ENCODE data around the gene LYZL6. TPM values are rescaled to one million over a fixed set of nuclear protein-coding genes. Genes with fewer than 3 reads are reported as not detected.

The LYZL6 gene
- total RNA-seq, 1 donor from 2014 or later: not detected

DNA sequence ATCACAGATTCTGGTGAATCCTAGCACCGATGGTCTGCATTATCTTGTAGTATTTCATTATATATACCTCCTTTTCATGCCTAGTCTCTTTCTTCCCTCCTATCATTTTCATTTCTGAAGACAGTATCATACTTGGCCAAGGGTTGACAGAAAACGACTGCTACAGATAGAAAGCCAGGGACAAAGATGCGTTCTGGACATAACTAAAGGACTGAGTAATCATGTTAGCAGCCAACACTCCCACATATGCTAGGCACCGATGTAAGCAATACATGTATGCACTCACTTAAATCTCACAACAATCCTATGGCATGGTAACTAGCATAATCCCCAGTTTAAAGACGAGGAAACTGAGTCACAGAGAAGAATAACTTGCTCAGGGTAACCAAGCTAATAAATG is 35.8 kb downstream of the LYZL6 start:
- Histone ChIP-seq H3K4me3 (no peak overlapping the region), H3K27me3 (ENCODE audit: low read depth) (peaks cover 22% of the 10 kb centered on the region), H3K27ac (replicated peaks) (no peak overlapping the region), H3K9me3 (replicated peaks) (no peaks in the 10 kb centered on the region), H3K4me1 (no peaks in the 10 kb centered on the region), H3K36me3 (no peaks in the 10 kb centered on the region)
- intact Hi-C loops (cut with micrococcal nuclease): no loop called here
- TF ChIP-seq, protein P1, sequence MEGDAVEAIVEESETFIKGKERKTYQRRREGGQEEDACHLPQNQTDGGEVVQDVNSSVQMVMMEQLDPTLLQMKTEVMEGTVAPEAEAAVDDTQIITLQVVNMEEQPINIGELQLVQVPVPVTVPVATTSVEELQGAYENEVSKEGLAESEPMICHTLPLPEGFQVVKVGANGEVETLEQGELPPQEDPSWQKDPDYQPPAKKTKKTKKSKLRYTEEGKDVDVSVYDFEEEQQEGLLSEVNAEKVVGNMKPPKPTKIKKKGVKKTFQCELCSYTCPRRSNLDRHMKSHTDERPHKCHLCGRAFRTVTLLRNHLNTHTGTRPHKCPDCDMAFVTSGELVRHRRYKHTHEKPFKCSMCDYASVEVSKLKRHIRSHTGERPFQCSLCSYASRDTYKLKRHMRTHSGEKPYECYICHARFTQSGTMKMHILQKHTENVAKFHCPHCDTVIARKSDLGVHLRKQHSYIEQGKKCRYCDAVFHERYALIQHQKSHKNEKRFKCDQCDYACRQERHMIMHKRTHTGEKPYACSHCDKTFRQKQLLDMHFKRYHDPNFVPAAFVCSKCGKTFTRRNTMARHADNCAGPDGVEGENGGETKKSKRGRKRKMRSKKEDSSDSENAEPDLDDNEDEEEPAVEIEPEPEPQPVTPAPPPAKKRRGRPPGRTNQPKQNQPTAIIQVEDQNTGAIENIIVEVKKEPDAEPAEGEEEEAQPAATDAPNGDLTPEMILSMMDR (IDR thresholded peaks at IDR 0.05; ENCODE audit: borderline replicate concordance): no peak
- no peak for DNase-seq

- TF ChIP-seq, protein P1 (IDR thresholded peaks at IDR 0.05; ENCODE audit: borderline replicate concordance): no peak
- H3K9me3 ChIP-seq (replicated peaks): no peaks in the 10 kb centered on the region
- no peaks in the 10 kb centered on the region for H3K4me1 ChIP-seq
- H3K27me3 ChIP-seq (ENCODE audit: low read depth): peaks cover 28% of the 10 kb centered on the region
- no peaks in the 10 kb centered on the region for H3K36me3 ChIP-seq
- DNase-seq: no peak
- no peak overlapping the region for H3K4me3 ChIP-seq
- intact Hi-C loops (cut with micrococcal nuclease): no loop called here
- no peak overlapping the region for H3K27ac ChIP-seq (replicated peaks)
These were observed 36.4 kb downstream of the LYZL6 start for GRCh38 chr17:35906926-35907637.

GRCh38 chr17:35906191-35906925 is 37.2 kb downstream of the LYZL6 start:
- Histone ChIP-seq H3K4me3 (no peak overlapping the region), H3K27ac (replicated peaks) (no peak overlapping the region), H3K4me1 (no peaks in the 10 kb centered on the region), H3K27me3 (ENCODE audit: low read depth) (peaks cover 36% of the 10 kb centered on the region), H3K36me3 (no peaks in the 10 kb centered on the region), H3K9me3 (replicated peaks) (no peaks in the 10 kb centered on the region)
- TF ChIP-seq, protein P1 (IDR thresholded peaks at IDR 0.05; ENCODE audit: borderline replicate concordance): no peak
- DNase-seq: no peak
- intact Hi-C loops (cut with micrococcal nuclease): no loop called here

DNA sequence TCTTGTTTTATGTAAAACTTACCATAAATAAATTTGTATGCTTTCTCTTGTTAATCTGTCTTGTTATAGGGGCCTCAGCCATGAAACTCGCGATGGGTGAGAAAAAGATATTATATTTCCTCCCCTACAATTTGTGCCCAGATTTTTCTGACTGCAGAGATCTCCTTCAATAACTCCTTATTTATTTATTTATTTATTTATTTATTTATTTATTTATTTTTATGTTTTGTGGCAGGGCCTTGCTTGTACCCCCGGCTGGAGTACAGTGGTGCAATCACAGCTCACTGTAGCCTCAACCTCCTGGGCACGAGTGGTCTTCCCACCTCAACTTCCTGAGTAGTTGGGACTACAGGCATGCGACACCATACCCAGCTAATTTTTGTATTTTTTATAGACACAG is 40.1 kb downstream of the LYZL6 start:
- H3K27ac ChIP-seq (replicated peaks): no peak overlapping the region
- H3K36me3 ChIP-seq: no peaks in the 10 kb centered on the region
- DNase-seq: no peak
- peaks cover 42% of the 10 kb centered on the region for H3K27me3 ChIP-seq (ENCODE audit: low read depth)
- H3K9me3 ChIP-seq (replicated peaks): no peaks in the 10 kb centered on the region
- H3K4me1 ChIP-seq: no peaks in the 10 kb centered on the region
- intact Hi-C loops (cut with micrococcal nuclease): no loop called here
- no peak overlapping the region for H3K4me3 ChIP-seq
- TF ChIP-seq, protein P1 (IDR thresholded peaks at IDR 0.05; ENCODE audit: borderline replicate concordance): no peak

DNA sequence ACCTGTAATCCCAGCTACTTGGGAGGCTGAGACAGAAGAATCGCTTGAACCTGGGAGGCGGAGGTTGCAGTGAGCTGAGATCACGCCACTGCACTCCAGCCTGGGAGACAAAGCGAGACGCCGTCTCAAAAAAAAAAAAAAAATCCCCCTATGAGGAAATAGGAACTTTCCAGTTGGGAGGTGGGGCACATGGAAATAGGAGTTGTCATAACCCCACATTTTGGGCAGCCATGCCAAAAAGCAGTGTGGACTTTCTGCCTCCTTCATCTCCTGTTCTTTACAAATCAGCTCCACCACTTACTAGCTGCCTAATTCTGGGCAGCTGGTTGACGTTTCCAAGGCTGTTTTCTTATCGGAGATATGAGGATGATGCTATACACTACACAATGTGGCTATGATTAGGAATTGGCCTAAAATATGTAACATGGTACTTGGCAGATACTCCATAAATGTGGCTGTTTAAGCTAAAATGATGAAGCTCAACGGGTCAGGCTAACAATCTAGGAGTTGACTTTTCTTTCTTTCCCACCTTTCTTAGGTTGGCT is 41.8 kb downstream of the LYZL6 start:
- intact Hi-C loops (cut with micrococcal nuclease): no loop called here
- Histone ChIP-seq H3K4me1 (no peaks in the 10 kb centered on the region), H3K36me3 (no peaks in the 10 kb centered on the region), H3K9me3 (replicated peaks) (no peaks in the 10 kb centered on the region), H3K27me3 (ENCODE audit: low read depth) (peaks cover 42% of the 10 kb centered on the region), H3K27ac (replicated peaks) (no peak overlapping the region), H3K4me3 (no peak overlapping the region)
- no peak for DNase-seq
- TF ChIP-seq, protein P1 (IDR thresholded peaks at IDR 0.05; ENCODE audit: borderline replicate concordance): no peak

Data from left ventricle myocardium inferior (tissue), 1 donor.